ENCODE data around the gene FGF14.

The FGF14 gene

GRCh38 chr13:102317593-102317992 lies 84.3 kb downstream of the FGF14 start (continued):
- no peak for TF ChIP-seq ZNF23 (tag by site-specific recombination; IDR thresholded peaks at IDR 0.05; ENCODE audit: borderline replicate concordance)
- no peak for TF ChIP-seq ZNF169 (tag by site-specific recombination; IDR thresholded peaks at IDR 0.05)
- no peak for TF ChIP-seq ZNF704 (tag by site-specific recombination; IDR thresholded peaks at IDR 0.05)
- no peak for TF ChIP-seq KLF10 (tag by site-specific recombination; IDR thresholded peaks at IDR 0.05)
- no peak for TF ChIP-seq ZNF16 (tag by site-specific recombination; IDR thresholded peaks at IDR 0.05; ENCODE audit: low read depth)
- no peak for TF ChIP-seq FEZF1 (tag by site-specific recombination; IDR thresholded peaks at IDR 0.05)

- H3K9me3 ChIP-seq (ENCODE audit: control insufficient read depth, insufficient read depth, low read depth, low read length) = no peaks in the 10 kb centered on the region
- H3K36me3 ChIP-seq (ENCODE audit: control insufficient read depth in 2 of 2, insufficient read depth in 1 of 2, low read length in 2 of 2) = no peaks in the 10 kb centered on the region
- CTCF ChIA-PET = no interaction called here
- TF ChIP-seq, protein P1, sequence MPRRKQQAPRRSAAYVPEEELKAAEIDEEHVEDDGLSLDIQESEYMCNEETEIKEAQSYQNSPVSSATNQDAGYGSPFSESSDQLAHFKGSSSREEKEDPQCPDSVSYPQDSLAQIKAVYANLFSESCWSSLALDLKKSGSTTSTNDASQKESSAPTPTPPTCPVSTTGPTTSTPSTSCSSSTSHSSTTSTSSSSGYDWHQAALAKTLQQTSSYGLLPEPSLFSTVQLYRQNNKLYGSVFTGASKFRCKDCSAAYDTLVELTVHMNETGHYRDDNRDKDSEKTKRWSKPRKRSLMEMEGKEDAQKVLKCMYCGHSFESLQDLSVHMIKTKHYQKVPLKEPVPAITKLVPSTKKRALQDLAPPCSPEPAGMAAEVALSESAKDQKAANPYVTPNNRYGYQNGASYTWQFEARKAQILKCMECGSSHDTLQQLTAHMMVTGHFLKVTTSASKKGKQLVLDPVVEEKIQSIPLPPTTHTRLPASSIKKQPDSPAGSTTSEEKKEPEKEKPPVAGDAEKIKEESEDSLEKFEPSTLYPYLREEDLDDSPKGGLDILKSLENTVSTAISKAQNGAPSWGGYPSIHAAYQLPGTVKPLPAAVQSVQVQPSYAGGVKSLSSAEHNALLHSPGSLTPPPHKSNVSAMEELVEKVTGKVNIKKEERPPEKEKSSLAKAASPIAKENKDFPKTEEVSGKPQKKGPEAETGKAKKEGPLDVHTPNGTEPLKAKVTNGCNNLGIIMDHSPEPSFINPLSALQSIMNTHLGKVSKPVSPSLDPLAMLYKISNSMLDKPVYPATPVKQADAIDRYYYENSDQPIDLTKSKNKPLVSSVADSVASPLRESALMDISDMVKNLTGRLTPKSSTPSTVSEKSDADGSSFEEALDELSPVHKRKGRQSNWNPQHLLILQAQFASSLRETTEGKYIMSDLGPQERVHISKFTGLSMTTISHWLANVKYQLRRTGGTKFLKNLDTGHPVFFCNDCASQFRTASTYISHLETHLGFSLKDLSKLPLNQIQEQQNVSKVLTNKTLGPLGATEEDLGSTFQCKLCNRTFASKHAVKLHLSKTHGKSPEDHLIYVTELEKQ (tag by site-specific recombination; IDR thresholded peaks at IDR 0.05; ENCODE audit: borderline replicate concordance) = no peak
- no peaks in the 10 kb centered on the region for H3K4me1 ChIP-seq (ENCODE audit: control insufficient read depth, insufficient read depth, low read length)
- no peak overlapping the region for H3K27ac ChIP-seq (ENCODE audit: extremely low read depth, low read depth, low read length)
- H3K4me3 ChIP-seq (ENCODE audit: low read depth, low read length) = no peak overlapping the region
- POLR2A ChIA-PET = no interaction called here
Observed at GRCh38 chr13:102316732-102317131, 85.1 kb downstream of the FGF14 start.

DNA sequence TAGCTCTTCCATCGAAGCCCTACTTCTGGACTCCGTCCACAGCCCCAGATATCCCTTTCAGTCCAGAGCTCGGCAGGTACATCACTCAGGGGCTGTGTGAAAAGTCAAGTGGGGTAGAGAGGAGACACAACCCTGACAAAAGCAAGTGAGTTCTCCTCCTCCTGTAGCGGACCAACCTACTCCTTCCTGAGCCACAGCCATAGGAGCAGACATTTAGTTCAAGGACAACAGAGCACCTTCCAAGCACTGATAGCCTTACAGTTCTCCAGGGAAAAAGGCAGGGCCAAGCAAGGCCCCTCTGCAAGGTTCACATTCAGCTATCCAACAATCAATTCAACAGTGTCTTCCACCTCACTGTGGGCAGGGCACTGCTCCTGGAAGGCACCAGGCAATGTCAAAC lies 89.0 kb downstream of the FGF14 start:
- POLR2A ChIA-PET = no interaction called here
- Histone ChIP-seq H3K36me3 (ENCODE audit: control insufficient read depth in 2 of 2, insufficient read depth in 1 of 2, low read length in 2 of 2) (no peaks in the 10 kb centered on the region), H3K27ac (ENCODE audit: extremely low read depth, low read depth, low read length) (no peak overlapping the region), H3K4me3 (ENCODE audit: low read depth, low read length) (no peak overlapping the region), H3K4me1 (ENCODE audit: control insufficient read depth, insufficient read depth, low read length) (no peaks in the 10 kb centered on the region), H3K9me3 (ENCODE audit: control insufficient read depth, insufficient read depth, low read depth, low read length) (no peaks in the 10 kb centered on the region)
- CTCF ChIA-PET = no interaction called here
- no peak for TF ChIP-seq PRDM10 (tag by site-specific recombination; IDR thresholded peaks at IDR 0.05)
- TF ChIP-seq ZNF239 (tag by site-specific recombination; IDR thresholded peaks at IDR 0.05) = no peak
- TF ChIP-seq ZNF449 (tag by site-specific recombination; IDR thresholded peaks at IDR 0.05) = no peak
- no peak for TF ChIP-seq ZNF426 (tag by site-specific recombination; IDR thresholded peaks at IDR 0.05)
- no peak for TF ChIP-seq KLF17 (tag by site-specific recombination; IDR thresholded peaks at IDR 0.05)
- TF ChIP-seq ZNF335 (tag by site-specific recombination; conservative IDR thresholded peaks at IDR 0.05) = no peak
- TF ChIP-seq ZNF747 (tag by site-specific recombination; IDR thresholded peaks at IDR 0.05) = no peak
- no peak for TF ChIP-seq ZBTB10 (tag by site-specific recombination; IDR thresholded peaks at IDR 0.05)
